GM12878 (cell line): ENCODE data around the gene BAZ2B. TPM values are rescaled to one million over a fixed set of nuclear protein-coding genes. Genes with fewer than 3 reads are reported as not detected.

Experiments used
- ATAC-seq: fragments of 200-7000 bp; cut with Tn5 transposase; 3 replicates; pipeline ENCODE4 v1.9.1; 2020; ENCODE audit warnings: mild to moderate bottlenecking, moderate library complexity
- BruUV-seq: library from RNA; stranded (reverse); fragments of 400-500 nt; replicated peaks from 2 replicates; lab custom pipeline; 2021; lab: Mats Ljungman, UMichigan
- CTCF ChIA-PET: fragments of 300-600 bp; sonication (Branson Sonifier 250); formaldehyde crosslinking; extraction: SDS; loops from one replicate; lab custom pipeline; 2021; ENCODE audit warnings: inconsistent platforms; lab: Yijun Ruan, JAX
- POLR2A ChIA-PET: fragments of 350-600 bp; formaldehyde crosslinking; extraction: SDS; loops from one replicate; lab custom pipeline; 2021; ENCODE audit warnings: inconsistent platforms; lab: Charles Lee
- RAD21 ChIA-PET: fragments of 300-600 bp; sonication (Branson Sonifier 250); formaldehyde crosslinking; loops from one replicate; lab custom pipeline; 2023; ENCODE audit warnings: antibody characterized with exemption; ENCODE audit not compliant: unreplicated experiment; lab: Charles Lee
- SMC1A ChIA-PET: fragments of 300-600 bp; sonication (Branson Sonifier 250); formaldehyde crosslinking; loops from one replicate; lab custom pipeline; 2023; ENCODE audit not compliant: unreplicated experiment, uncharacterized antibody; lab: Charles Lee
- DNase-seq: peaks from one replicate; pipeline ENCODE4 v3.0.0-alpha.2; 2011; ENCODE audit warnings: low read depth, low spot score
- FAIRE-seq: peaks from 3 replicates; lab custom pipeline; 2011; peaks lifted over from hg19 to GRCh38; lab: Jason Lieb, UNC
- H2AFZ ChIP-seq: 2 replicates; pipeline ENCODE4 v1.6.0; 2011; ENCODE audit warnings: low read depth, low read length, control low read depth; ENCODE audit not compliant: control insufficient read depth
- H3K27ac ChIP-seq: 2 replicates; pipeline ENCODE4 v1.5.1; 2011; ENCODE audit warnings: control low read depth; ENCODE audit not compliant: control insufficient read depth, insufficient read depth
- H3K27me3 ChIP-seq, 2 experiments: replicated peaks in 1 of 2; 2 replicates each; pipeline versions ENCODE4 v1.6.0 to v1.6.1; 2011; ENCODE audit warnings: low read length in 1 of 2; ENCODE audit not compliant: control insufficient read depth in 2 of 2, insufficient read depth in 2 of 2
- H3K36me3 ChIP-seq, 2 experiments: 2 replicates each; pipeline ENCODE4 v1.5.1; 2011; ENCODE audit warnings: low read length in 1 of 2; ENCODE audit not compliant: control insufficient read depth in 2 of 2, insufficient read depth in 2 of 2
- H3K4me1 ChIP-seq: 2 replicates; pipeline ENCODE4 v1.6.1; 2011; ENCODE audit warnings: mild to moderate bottlenecking, low read length, moderate library complexity, mixed read lengths; ENCODE audit not compliant: control insufficient read depth, insufficient read depth
- H3K4me2 ChIP-seq: 2 replicates; pipeline ENCODE4 v1.6.0; 2011; ENCODE audit warnings: control low read depth; ENCODE audit not compliant: control insufficient read depth, insufficient read depth
- H3K4me3 ChIP-seq: fragments of 200-600 bp; sonication (generic); 2 replicates; pipeline ENCODE4 v1.5.1; 2016
- H3K79me2 ChIP-seq: 2 replicates; pipeline ENCODE4 v1.6.0; 2011; ENCODE audit warnings: low read length; ENCODE audit not compliant: control insufficient read depth, insufficient read depth
- H3K9ac ChIP-seq: 2 replicates; pipeline ENCODE4 v1.8.0; 2011; ENCODE audit warnings: low read length, control low read depth, mixed read lengths; ENCODE audit not compliant: control insufficient read depth, insufficient read depth
- H3K9me3 ChIP-seq: replicated peaks from 3 replicates; pipeline ENCODE4 v1.5.1; 2011; ENCODE audit warnings: mild to moderate bottlenecking, low read length; ENCODE audit not compliant: control insufficient read depth, insufficient read depth
- H4K20me1 ChIP-seq: 2 replicates; pipeline ENCODE4 v1.6.0; 2011; ENCODE audit not compliant: control insufficient read depth, insufficient read depth
- BRCA1 ChIP-seq: IDR thresholded peaks from 2 replicates; pipeline ENCODE4 v1.6.1; 2011; ENCODE audit warnings: low read depth, low read length, improper control_type of control experiment
- ELK1 ChIP-seq: IDR thresholded peaks from 2 replicates; pipeline ENCODE4 v1.6.1; 2012; ENCODE audit warnings: low read depth, low read length, improper control_type of control experiment
- ETV6 ChIP-seq, 2 experiments: fragments of 450-650 bp in 1 of 2; IDR thresholded peaks in 1 of 2; conservative IDR thresholded peaks in 1 of 2; 2 replicates each; pipeline ENCODE4 v1.6.1; 2014; ENCODE audit warnings: antibody characterized with exemption in 1 of 2, borderline replicate concordance in 1 of 2, low read depth in 1 of 2, mild to moderate bottlenecking in 1 of 2, moderate library complexity in 1 of 2
- HCFC1 ChIP-seq: fragments of 150-350 bp; IDR thresholded peaks from 2 replicates; pipeline ENCODE4 v1.6.1; 2014; ENCODE audit warnings: low read length
- IKZF2 ChIP-seq, 2 experiments: fragments of 450-650 bp; IDR thresholded peaks; 2 replicates each; pipeline ENCODE4 v1.6.1; 2017; ENCODE audit warnings: mild to moderate bottlenecking in 2 of 2, moderate library complexity in 2 of 2
- JUNB ChIP-seq: IDR thresholded peaks from 2 replicates; pipeline ENCODE4 v1.6.1; 2016; ENCODE audit warnings: antibody characterized with exemption, mild to moderate bottlenecking
- JUND ChIP-seq: IDR thresholded peaks from 2 replicates; pipeline ENCODE4 v1.6.1; 2012; ENCODE audit warnings: low read depth, mild to moderate bottlenecking, low read length, improper control_type of control experiment, moderate library complexity
- NR2C2 ChIP-seq: IDR thresholded peaks from 2 replicates; pipeline ENCODE4 v1.6.1; 2011; ENCODE audit warnings: borderline replicate concordance, low read depth; ENCODE audit not compliant: control insufficient read depth, insufficient read length
- ZBTB33 ChIP-seq: fragments of 450-650 bp; IDR thresholded peaks from 2 replicates; pipeline ENCODE4 v1.6.1; 2017; ENCODE audit warnings: mild to moderate bottlenecking
- ZNF384 ChIP-seq: IDR thresholded peaks from 2 replicates; pipeline ENCODE4 v1.6.1; 2012; ENCODE audit warnings: low read depth, mild to moderate bottlenecking, low read length, improper control_type of control experiment, borderline replicate concordance
- ZNF622 ChIP-seq: fragments of 450-650 bp; IDR thresholded peaks from 2 replicates; pipeline ENCODE4 v1.6.1; 2017; ENCODE audit warnings: mild to moderate bottlenecking, inconsistent platforms
- WGBS: methylation state at CpG from one replicate; pipeline ENCODE4 v1.1.6; 2016; ENCODE audit warnings: low lambda C conversion rate; ENCODE audit not compliant: insufficient replicate concordance, insufficient coverage; ENCODE audit errors: missing lambda C conversion rate; 5-methylcytosine and 5-hydroxymethylcytosine counted together
- in situ Hi-C: fragments of 300-500 bp; cut with MboI; formaldehyde crosslinking; loops from 9 replicates; pipeline ENCODE4 v1.14.3; 2018; ENCODE audit warnings: mixed read lengths
- intact Hi-C: fragments of 100-400 bp; cut with micrococcal nuclease; formaldehyde crosslinking; loops from one replicate; pipeline ENCODE4 v1.14.2; 2022; ENCODE audit not compliant: unreplicated experiment
- polyA plus RNA-seq, 11 experiments: library from polyadenylated mRNA; depleted of rRNA in 4 of 11; unstranded in 6 of 11; stranded (reverse) in 5 of 11; fragments of >200 nt; fragmentation: Nextera tagmentation in 4 of 11; fragmentation: Illumina TruSeq in 1 of 11; extraction: Ambion mirVana in 4 of 11; extraction: Trizol in 1 of 11; gene quantifications; 1 replicate in 1 of 11; 2 replicates in 10 of 11; pipeline versions ENCODE4 v1.2.1 to v1.2.3, GENCODE V29; 2011 to 2016; ENCODE audit warnings: inconsistent platforms in 2 of 11, missing spikeins in 2 of 11, low read depth in 1 of 11
- total RNA-seq, 4 experiments: library from RNA; depleted of rRNA in 3 of 4; stranded (reverse); fragments of >200 nt in 3 of 4; fragmentation: Illumina TruSeq in 1 of 4; extraction: Trizol in 1 of 4; gene quantifications; 2 replicates each; pipeline versions ENCODE4 v1.2.1 to v1.2.3, GENCODE V29; 2013 to 2021

BAZ2B gene
- total and polyA plus RNA-seq, 10 of the 15 experiments (the other 5 are each of a cell fraction or from before 2014, with no cell fraction given): 8.8 to 49.7 (median 24.7) TPM

GRCh38 chr2:159539701-159540100, 76.6 kb downstream of the BAZ2B start:
- FAIRE-seq (no peak), ATAC-seq (peak; percentile 45; the same call in 2 of the 3 replicates), DNase-seq (no peak)
- peaks cover 3% of the 10 kb centered on the region; the same call in 1 of the 3 replicates for H3K9me3 ChIP-seq
- no peaks in the 10 kb centered on the region for H3K79me2 ChIP-seq
- no peaks in the 10 kb centered on the region for H4K20me1 ChIP-seq
- no peak overlapping the region for H3K27ac ChIP-seq
- POLR2A ChIA-PET: no interaction called here
- in situ Hi-C loops (no loop called here), intact Hi-C loops (no loop called here)
- H3K4me3 ChIP-seq: no peak overlapping the region
- RAD21 ChIA-PET: interaction anchor here (0.7 kb wide), 1 partner anchor 175 kb away, joined by 3 read pairs; no protein-coding TSS in a partner anchor
- no peak overlapping the region for H3K9ac ChIP-seq
- no peaks in the 10 kb centered on the region for H3K27me3 ChIP-seq
- WGBS: 43% methylated on average over 1 of the region's 1 CpG
- no peaks in the 10 kb centered on the region; the same call in 1 of the 2 replicates for H3K4me1 ChIP-seq
- no peak for TF ChIP-seq ZNF622
- 0 out of 2 replicates have a peak, but pooled peaks have one; percentile 17 for TF ChIP-seq JUNB
- no peak overlapping the region for H2AFZ ChIP-seq
- CTCF ChIA-PET: no interaction called here
- H3K4me2 ChIP-seq: no peak overlapping the region
- no peaks in the 10 kb centered on the region; a peak in 1 of 4 replicates for H3K36me3 ChIP-seq
- no TSS peak for BruUV-seq
- SMC1A ChIA-PET: no interaction called here

- FAIRE-seq: no peak
- Histone ChIP-seq H3K4me3 (no peak overlapping the region), H3K36me3 (no peaks in the 10 kb centered on the region; a peak in 1 of 4 replicates), H3K4me1 (no peaks in the 10 kb centered on the region; the same call in 1 of the 2 replicates), H3K9ac (no peak overlapping the region), H2AFZ (no peak overlapping the region), H3K27me3 (no peaks in the 10 kb centered on the region), H4K20me1 (no peaks in the 10 kb centered on the region), H3K27ac (no peak overlapping the region), H3K9me3 (peaks cover 3% of the 10 kb centered on the region; the same call in 1 of the 3 replicates), H3K79me2 (no peaks in the 10 kb centered on the region), H3K4me2 (no peak overlapping the region)
- ATAC-seq: no peak
- POLR2A ChIA-PET: interaction anchor here (0.6 kb wide), 1 partner anchor 11 kb away, joined by 3 read pairs; no protein-coding TSS in a partner anchor
- RAD21 ChIA-PET: no interaction called here
- TF ChIP-seq ELK1 (no peak), HCFC1 (no peak), ZBTB33 (no peak), NR2C2 (no peak), IKZF2 (IDR thresholded peaks at IDR 0.05) (no peak), ETV6 (conservative IDR thresholded peaks at IDR 0.05 in 1 of 2, IDR thresholded peaks at IDR 0.05 in 1 of 2; ENCODE audit: borderline replicate concordance in 1 of 2, low read depth in 1 of 2) (no peak), ZNF384 (no peak), JUND (no peak), BRCA1 (no peak)
- 90% methylated on average over 3 of the region's 3 CpGs for WGBS
- SMC1A ChIA-PET: no interaction called here
- no TSS peak for BruUV-seq
- DNase-seq: no peak
- CTCF ChIA-PET: no interaction called here
- intact Hi-C loops (no loop called here), in situ Hi-C loops (no loop called here)
These were observed 77.5 kb downstream of the BAZ2B start for GRCh38 chr2:159538801-159539200.
